Stimulated activated CD8-positive, alpha-beta memory T cell treated with anti-CD3 and anti-CD28 coated beads, Interleukin-15, amount 100 ng/mL, for 48 hours (primary cell): Measurements from ENCODE around the gene ZCWPW1.
A peak's percentile ranks its signal among the peaks of the same experiment; 100 is the strongest.

Experiments
- DNase-seq, 2 donors: peaks; one replicate each; pipeline ENCODE4 v3.0.0-alpha.2; 2020; ENCODE audit warnings: low read depth in 2 of 2

Gene ZCWPW1

GRCh38 chr7:100432621-100433275 is 4.2 kb upstream of the ZCWPW1 start:
- no peak for DNase-seq

- DNase-seq, result no peak
Measured at GRCh38 chr7:100432053-100432452, 3.5 kb upstream of the ZCWPW1 start.

- DNase-seq, result no peak
Measured at GRCh38 chr7:100431286-100431735, 2.8 kb upstream of the ZCWPW1 start.

- DNase-seq, result peak in 1 of 2 donors; percentile 20
Measured at GRCh38 chr7:100430493-100431285, 2.2 kb upstream of the ZCWPW1 start.

- DNase-seq, result peak; percentile 92 to 94
Measured at GRCh38 chr7:100429637-100430492, 1.4 kb upstream of the ZCWPW1 start, which contains the start of gene MEPCE. TSS of gene MEPCE (plus strand) at chr7:100429831. CDS start at chr7:100430019, 188 bp downstream.

GRCh38 chr7:100428967-100429636 is 599 bp upstream of the ZCWPW1 start:
- DNase-seq, result peak; percentile 100

- DNase-seq, result no peak
Measured at GRCh38 chr7:100427762-100428198, 723 bp downstream of the ZCWPW1 start.

GRCh38 chr7:100426516-100426915 is 2.0 kb downstream of the ZCWPW1 start:
- no peak for DNase-seq

- no peak for DNase-seq
Measured at GRCh38 chr7:100425347-100425746, 3.2 kb downstream of the ZCWPW1 start.

GRCh38 chr7:100423315-100423714 is 5.2 kb downstream of the ZCWPW1 start:
- DNase-seq, result no peak

- DNase-seq, result no peak
Measured at GRCh38 chr7:100419660-100420226, 8.8 kb downstream of the ZCWPW1 start.

- DNase-seq, result no peak
Measured at GRCh38 chr7:100418930-100419659, 9.4 kb downstream of the ZCWPW1 start.

- DNase-seq, result no peak
Measured at GRCh38 chr7:100415448-100415847, 13.1 kb downstream of the ZCWPW1 start.

- DNase-seq, result no peak
Measured at GRCh38 chr7:100413889-100414288, 14.6 kb downstream of the ZCWPW1 start.

- no peak for DNase-seq
Measured at GRCh38 chr7:100413346-100413745, 15.2 kb downstream of the ZCWPW1 start.

GRCh38 chr7:100411101-100411500 is 17.4 kb downstream of the ZCWPW1 start:
- DNase-seq, result no peak

- no peak for DNase-seq
Measured at GRCh38 chr7:100407285-100408180, 21.0 kb downstream of the ZCWPW1 start.

GRCh38 chr7:100406767-100407166 is 21.7 kb downstream of the ZCWPW1 start:
- DNase-seq, result no peak

GRCh38 chr7:100402241-100402640 is 26.3 kb downstream of the ZCWPW1 start:
- no peak for DNase-seq
